Hepatocyte (in vitro differentiated cells): Measurements from ENCODE around the gene ADIRF. TPM values are rescaled to one million over a fixed set of nuclear protein-coding genes. Genes with fewer than 3 reads are reported as not detected.
A peak's percentile ranks its signal among the peaks of the same experiment; 100 is the strongest.

Source experiments
- DNase-seq: peaks from one replicate; pipeline ENCODE4 v3.0.0-alpha.2; 2016; ENCODE audit warnings: low spot score
- H2AFZ ChIP-seq: fragments of 200-600 bp; sonication (generic); 2 replicates; pipeline ENCODE4 v1.6.0; 2016; ENCODE audit warnings: antibody characterized with exemption, mild to moderate bottlenecking
- H3K27ac ChIP-seq: fragments of 200-600 bp; sonication (generic); 2 replicates; pipeline ENCODE4 v1.5.1; 2016; ENCODE audit warnings: mild to moderate bottlenecking
- H3K27me3 ChIP-seq: fragments of 200-600 bp; sonication (generic); 2 replicates; pipeline ENCODE4 v1.6.1; 2016
- H3K36me3 ChIP-seq: fragments of 200-600 bp; sonication (generic); replicated peaks from 2 replicates; pipeline ENCODE4 v1.5.1; 2016; ENCODE audit warnings: low read depth; ENCODE audit not compliant: insufficient read depth
- H3K4me1 ChIP-seq: fragments of 200-600 bp; sonication (generic); 2 replicates; pipeline ENCODE4 v1.5.1; 2016; ENCODE audit warnings: mild to moderate bottlenecking, moderate library complexity; ENCODE audit not compliant: insufficient read depth
- H3K4me2 ChIP-seq: fragments of 200-600 bp; sonication (generic); 2 replicates; pipeline ENCODE4 v1.6.0; 2016
- H3K4me3 ChIP-seq: fragments of 200-600 bp; sonication (generic); 2 replicates; pipeline ENCODE4 v1.5.1; 2016; ENCODE audit warnings: mild to moderate bottlenecking
- H3K79me2 ChIP-seq: fragments of 200-600 bp; sonication (generic); 2 replicates; pipeline ENCODE4 v1.6.0; 2017; ENCODE audit warnings: mild to moderate bottlenecking
- H3K9me2 ChIP-seq: fragments of 200-600 bp; sonication (generic); replicated peaks from 2 replicates; pipeline ENCODE4 v1.6.0; 2017; ENCODE audit warnings: mild to moderate bottlenecking; ENCODE audit not compliant: insufficient read depth
- H3K9me3 ChIP-seq: fragments of 200-600 bp; sonication (generic); 2 replicates; pipeline ENCODE4 v1.5.1; 2016; ENCODE audit warnings: low read depth, mild to moderate bottlenecking
- H4K20me1 ChIP-seq: fragments of 200-600 bp; sonication (generic); 2 replicates; pipeline ENCODE4 v1.6.0; 2016; ENCODE audit warnings: mild to moderate bottlenecking; ENCODE audit not compliant: insufficient read depth, poor library complexity, severe bottlenecking
- CTCF ChIP-seq: fragments of 200-600 bp; sonication (generic); IDR thresholded peaks from 2 replicates; pipeline ENCODE4 v1.5.1; 2016; ENCODE audit warnings: antibody characterized with exemption, mild to moderate bottlenecking; ENCODE audit not compliant: poor library complexity
- EZH2 ChIP-seq: fragments of 200-600 bp; sonication (generic); IDR thresholded peaks from 2 replicates; pipeline ENCODE4 v1.6.1; 2016; ENCODE audit warnings: antibody characterized with exemption, mild to moderate bottlenecking, borderline replicate concordance
- EZH2phosphoT487 ChIP-seq: fragments of 200-600 bp; sonication (generic); IDR thresholded peaks from one replicate; pipeline ENCODE4 v1.6.1; 2018; ENCODE audit warnings: antibody characterized with exemption, mild to moderate bottlenecking, low read depth, moderate library complexity; ENCODE audit not compliant: unreplicated experiment, severe bottlenecking
- WGBS: methylation state at CpG from one replicate; pipeline ENCODE4 v1.1.6; 2016; ENCODE audit warnings: low lambda C conversion rate; ENCODE audit errors: missing lambda C conversion rate; 5-methylcytosine and 5-hydroxymethylcytosine counted together
- polyA plus RNA-seq: library from polyadenylated mRNA; unstranded; fragments of >200 nt; fragmentation: Nextera tagmentation; extraction: Ambion mirVana; gene quantifications from 2 replicates; pipeline ENCODE4 v1.2.1, GENCODE V29; 2016
- total RNA-seq: library from RNA; depleted of rRNA; stranded (reverse); fragments of >200 nt; gene quantifications from 2 replicates; pipeline ENCODE4 v1.2.3, GENCODE V29; 2014

ADIRF gene
- total and polyA plus RNA-seq, 2 experiments from 2014 or later: not detected

GRCh38 chr10:86958901-86959736 lies 9.2 kb upstream of the ADIRF start:
- H2AFZ ChIP-seq: no peak overlapping the region
- peaks cover 31% of the 10 kb centered on the region for H3K4me1 ChIP-seq

GRCh38 chr10:86959737-86960002 lies 8.6 kb upstream of the ADIRF start:
- H3K27ac ChIP-seq: no peak overlapping the region
- peaks cover 26% of the 10 kb centered on the region for H3K4me1 ChIP-seq
- TF ChIP-seq CTCF: no peak
- no peak for TF ChIP-seq EZH2phosphoT487
- TF ChIP-seq EZH2: no peak
- no peak for DNase-seq
- H3K79me2 ChIP-seq: no peaks in the 10 kb centered on the region
- H4K20me1 ChIP-seq: no peaks in the 10 kb centered on the region
- H3K4me2 ChIP-seq: peak overlapping the region; percentile 56
- 97% methylated on average over 2 of the region's 2 CpGs for WGBS
- no peak overlapping the region for H2AFZ ChIP-seq
- H3K9me2 ChIP-seq: no peaks in the 10 kb centered on the region
- no peaks in the 10 kb centered on the region for H3K36me3 ChIP-seq
- no peak overlapping the region for H3K4me3 ChIP-seq
- no peaks in the 10 kb centered on the region for H3K27me3 ChIP-seq
- H3K9me3 ChIP-seq: no peaks in the 10 kb centered on the region

More at GRCh38 chr10:86958901-86959736, 9.2 kb upstream of the ADIRF start:
- no peaks in the 10 kb centered on the region for H4K20me1 ChIP-seq
- no peak overlapping the region for H3K4me3 ChIP-seq
- H3K79me2 ChIP-seq: no peaks in the 10 kb centered on the region
- TF ChIP-seq EZH2 (no peak), CTCF (no peak), EZH2phosphoT487 (no peak)
- no peaks in the 10 kb centered on the region for H3K27me3 ChIP-seq
- DNase-seq: peak; percentile 63
- H3K36me3 ChIP-seq: no peaks in the 10 kb centered on the region
- no peaks in the 10 kb centered on the region for H3K9me2 ChIP-seq
- 56% methylated on average over 15 of the region's 16 CpGs for WGBS
- no peaks in the 10 kb centered on the region for H3K9me3 ChIP-seq
- H3K27ac ChIP-seq: peak overlapping the region; percentile 37
- H3K4me2 ChIP-seq: peak overlapping the region; percentile 56

DNA sequence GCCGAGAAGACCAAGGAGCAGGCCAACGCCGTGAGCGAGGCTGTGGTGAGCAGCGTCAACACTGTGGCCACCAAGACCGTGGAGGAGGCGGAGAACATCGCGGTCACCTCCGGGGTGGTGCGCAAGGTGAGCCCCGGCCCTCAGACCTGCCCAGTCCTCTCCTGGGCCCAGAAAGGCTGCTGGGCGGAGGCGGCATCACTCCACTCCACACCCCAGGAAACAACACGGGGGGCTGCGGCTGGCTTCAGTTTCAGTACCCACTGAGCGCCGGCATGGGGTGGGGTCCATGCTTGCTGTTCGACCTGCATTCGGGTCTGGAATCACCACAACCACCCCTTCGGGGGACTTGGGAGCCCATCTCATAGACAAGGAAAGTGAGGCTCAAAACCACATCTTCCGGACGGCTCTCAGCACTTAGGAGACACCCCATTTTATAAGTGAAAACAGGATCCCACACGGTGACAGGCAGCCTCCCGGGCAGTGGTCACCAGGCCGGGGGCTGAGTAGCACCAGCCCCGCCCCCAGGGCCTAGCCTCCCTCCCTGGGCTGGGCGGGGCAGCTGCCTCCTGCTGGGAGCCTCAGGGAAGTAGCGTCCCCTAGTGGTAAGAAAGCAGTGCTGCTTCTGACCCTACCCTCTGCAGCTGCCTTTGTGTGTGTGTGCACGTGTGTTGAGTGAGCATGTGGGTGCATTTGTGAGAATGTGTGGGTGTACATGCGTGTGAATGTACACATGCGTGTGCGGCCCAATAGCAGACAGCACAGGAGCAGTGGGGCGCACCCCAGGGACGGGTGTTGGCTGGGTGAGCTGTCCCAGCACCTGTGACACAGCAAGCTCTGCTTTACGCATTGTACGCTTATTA lies 8.0 kb upstream of the ADIRF start:
- Histone ChIP-seq H3K4me2 (no peak overlapping the region), H3K36me3 (no peaks in the 10 kb centered on the region), H4K20me1 (no peaks in the 10 kb centered on the region), H3K27ac (no peak overlapping the region), H3K4me1 (peaks cover 20% of the 10 kb centered on the region), H2AFZ (no peak overlapping the region), H3K27me3 (no peaks in the 10 kb centered on the region), H3K9me2 (no peaks in the 10 kb centered on the region), H3K4me3 (no peak overlapping the region), H3K9me3 (no peaks in the 10 kb centered on the region), H3K79me2 (no peaks in the 10 kb centered on the region)
- no peak for TF ChIP-seq EZH2
- peak; percentile 71 for TF ChIP-seq CTCF
- WGBS: 80% methylated on average over 37 of the region's 37 CpGs
- peak; percentile 84 for DNase-seq
